ENCODE measurements around the gene RAC3. TPM values are rescaled to one million over a fixed set of nuclear protein-coding genes. Genes with fewer than 3 reads are reported as not detected.
A peak's percentile ranks its signal among the peaks of the same experiment; 100 is the strongest.

The RAC3 gene
- total RNA-seq, 1 donor: 1.8 TPM

- H2AFZ ChIP-seq (ENCODE audit: low read length): no peak overlapping the region
- no peak overlapping the region for H3K4me2 ChIP-seq (ENCODE audit: insufficient read depth, low read length)
- H3K27me3 ChIP-seq (ENCODE audit: insufficient read depth, low read length): no peaks in the 10 kb centered on the region
- peaks cover 8% of the 10 kb centered on the region for H3K4me1 ChIP-seq (ENCODE audit: insufficient read depth, low read length)
- no peak for DNase-seq (ENCODE audit: insufficient read length, low spot score, missing footprints)
- no peaks in the 10 kb centered on the region for H4K20me1 ChIP-seq (ENCODE audit: insufficient read depth, low read length)
- H3K4me3 ChIP-seq (ENCODE audit: insufficient read depth, low read length): no peak overlapping the region
- no peaks in the 10 kb centered on the region for H3K36me3 ChIP-seq (ENCODE audit: insufficient read depth, low read length)
- no peaks in the 10 kb centered on the region for H3K79me2 ChIP-seq (ENCODE audit: insufficient read depth, low read length)
- TF ChIP-seq CTCF (IDR thresholded peaks at IDR 0.05; ENCODE audit: extremely low read depth, low read depth, low read length): no peak
- no peaks in the 10 kb centered on the region for H3K9me3 ChIP-seq (ENCODE audit: low read depth, low read length)
- H3K27ac ChIP-seq (ENCODE audit: low read depth, low read length): no peak overlapping the region
These were observed 2.5 kb upstream of the RAC3 start for GRCh38 chr17:82028966-82029365.

- TF ChIP-seq CTCF (IDR thresholded peaks at IDR 0.05; ENCODE audit: extremely low read depth, low read depth, low read length): no peak
- no peaks in the 10 kb centered on the region for H3K27me3 ChIP-seq (ENCODE audit: insufficient read depth, low read length)
- no peaks in the 10 kb centered on the region for H4K20me1 ChIP-seq (ENCODE audit: insufficient read depth, low read length)
- H3K4me3 ChIP-seq (ENCODE audit: insufficient read depth, low read length): no peak overlapping the region
- H3K4me2 ChIP-seq (ENCODE audit: insufficient read depth, low read length): no peak overlapping the region
- no peak overlapping the region for H2AFZ ChIP-seq (ENCODE audit: low read length)
- no peaks in the 10 kb centered on the region for H3K79me2 ChIP-seq (ENCODE audit: insufficient read depth, low read length)
- no peaks in the 10 kb centered on the region for H3K9me3 ChIP-seq (ENCODE audit: low read depth, low read length)
- DNase-seq (ENCODE audit: insufficient read length, low spot score, missing footprints): no peak
- no peak overlapping the region for H3K27ac ChIP-seq (ENCODE audit: low read depth, low read length)
- H3K4me1 ChIP-seq (ENCODE audit: insufficient read depth, low read length): peaks cover 4% of the 10 kb centered on the region
- H3K36me3 ChIP-seq (ENCODE audit: insufficient read depth, low read length): no peaks in the 10 kb centered on the region
These were observed 2.1 kb upstream of the RAC3 start for GRCh38 chr17:82029391-82029790.

- Histone ChIP-seq H4K20me1 (ENCODE audit: insufficient read depth, low read length) (no peaks in the 10 kb centered on the region), H3K4me1 (ENCODE audit: insufficient read depth, low read length) (peaks cover 4% of the 10 kb centered on the region), H3K4me3 (ENCODE audit: insufficient read depth, low read length) (no peak overlapping the region), H3K4me2 (ENCODE audit: insufficient read depth, low read length) (peak overlapping the region; percentile 83), H3K27me3 (ENCODE audit: insufficient read depth, low read length) (no peaks in the 10 kb centered on the region), H3K27ac (ENCODE audit: low read depth, low read length) (no peak overlapping the region), H2AFZ (ENCODE audit: low read length) (no peak overlapping the region), H3K9me3 (ENCODE audit: low read depth, low read length) (no peaks in the 10 kb centered on the region), H3K79me2 (ENCODE audit: insufficient read depth, low read length) (no peaks in the 10 kb centered on the region), H3K36me3 (ENCODE audit: insufficient read depth, low read length) (no peaks in the 10 kb centered on the region)
- no peak for TF ChIP-seq CTCF (IDR thresholded peaks at IDR 0.05; ENCODE audit: extremely low read depth, low read depth, low read length)
- no peak for DNase-seq (ENCODE audit: insufficient read length, low spot score, missing footprints)
These were observed 1.4 kb upstream of the RAC3 start for GRCh38 chr17:82029990-82030469.

GRCh38 chr17:82030470-82031302 lies 792 bp upstream of the RAC3 start:
- Histone ChIP-seq H3K4me1 (ENCODE audit: insufficient read depth, low read length) (peaks cover 7% of the 10 kb centered on the region), H3K4me2 (ENCODE audit: insufficient read depth, low read length) (peak overlapping the region; percentile 83), H3K27me3 (ENCODE audit: insufficient read depth, low read length) (no peaks in the 10 kb centered on the region), H3K36me3 (ENCODE audit: insufficient read depth, low read length) (no peaks in the 10 kb centered on the region), H3K79me2 (ENCODE audit: insufficient read depth, low read length) (no peaks in the 10 kb centered on the region), H4K20me1 (ENCODE audit: insufficient read depth, low read length) (peaks cover 3% of the 10 kb centered on the region), H3K9me3 (ENCODE audit: low read depth, low read length) (no peaks in the 10 kb centered on the region), H2AFZ (ENCODE audit: low read length) (peak overlapping the region; percentile 72), H3K4me3 (ENCODE audit: insufficient read depth, low read length) (peak overlapping the region; percentile 72), H3K27ac (ENCODE audit: low read depth, low read length) (no peak overlapping the region)
- peak; percentile 100 for DNase-seq (ENCODE audit: insufficient read length, low spot score, missing footprints)
- TF ChIP-seq CTCF (IDR thresholded peaks at IDR 0.05; ENCODE audit: extremely low read depth, low read depth, low read length): peak; percentile 76

All from osteoblast (primary cell).